ENCODE data around the gene SCG2.

DNA sequence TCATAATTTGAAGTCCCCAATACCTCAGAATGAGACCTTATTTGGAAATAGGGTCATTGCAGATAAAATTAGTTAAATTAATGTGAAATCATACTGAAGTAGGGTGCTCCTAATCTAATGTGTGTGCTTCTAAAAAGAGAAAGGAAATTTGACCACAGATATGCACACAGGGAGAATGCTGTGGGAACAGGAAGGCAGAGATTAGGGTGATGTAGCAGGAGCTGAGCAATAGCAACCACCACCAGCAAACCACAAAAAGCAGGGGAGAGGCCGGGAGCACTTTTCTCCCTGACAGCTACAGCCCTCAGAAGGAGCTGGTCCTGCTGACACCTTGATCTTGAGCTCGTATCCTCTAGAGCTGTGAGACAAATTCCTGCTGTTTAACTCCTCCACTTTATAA, 24.6 kb upstream of the SCG2 start:
- TF ChIP-seq, protein P1, sequence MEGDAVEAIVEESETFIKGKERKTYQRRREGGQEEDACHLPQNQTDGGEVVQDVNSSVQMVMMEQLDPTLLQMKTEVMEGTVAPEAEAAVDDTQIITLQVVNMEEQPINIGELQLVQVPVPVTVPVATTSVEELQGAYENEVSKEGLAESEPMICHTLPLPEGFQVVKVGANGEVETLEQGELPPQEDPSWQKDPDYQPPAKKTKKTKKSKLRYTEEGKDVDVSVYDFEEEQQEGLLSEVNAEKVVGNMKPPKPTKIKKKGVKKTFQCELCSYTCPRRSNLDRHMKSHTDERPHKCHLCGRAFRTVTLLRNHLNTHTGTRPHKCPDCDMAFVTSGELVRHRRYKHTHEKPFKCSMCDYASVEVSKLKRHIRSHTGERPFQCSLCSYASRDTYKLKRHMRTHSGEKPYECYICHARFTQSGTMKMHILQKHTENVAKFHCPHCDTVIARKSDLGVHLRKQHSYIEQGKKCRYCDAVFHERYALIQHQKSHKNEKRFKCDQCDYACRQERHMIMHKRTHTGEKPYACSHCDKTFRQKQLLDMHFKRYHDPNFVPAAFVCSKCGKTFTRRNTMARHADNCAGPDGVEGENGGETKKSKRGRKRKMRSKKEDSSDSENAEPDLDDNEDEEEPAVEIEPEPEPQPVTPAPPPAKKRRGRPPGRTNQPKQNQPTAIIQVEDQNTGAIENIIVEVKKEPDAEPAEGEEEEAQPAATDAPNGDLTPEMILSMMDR (IDR thresholded peaks at IDR 0.05; ENCODE audit: low read depth, low read length, missing input control) = no peak
- no peak for TF ChIP-seq HNF4A (conservative IDR thresholded peaks at IDR 0.05)
- no peak for TF ChIP-seq SP1 (IDR thresholded peaks at IDR 0.05)
- TF ChIP-seq RAD21 (IDR thresholded peaks at IDR 0.05) = no peak
- no peak for TF ChIP-seq YY1 (IDR thresholded peaks at IDR 0.05)
- TF ChIP-seq NR2F2 (IDR thresholded peaks at IDR 0.05) = no peak
- no peak for TF ChIP-seq GABPA (IDR thresholded peaks at IDR 0.05 in 1 of 2, conservative IDR thresholded peaks at IDR 0.05 in 1 of 2)
- TF ChIP-seq, protein P2, sequence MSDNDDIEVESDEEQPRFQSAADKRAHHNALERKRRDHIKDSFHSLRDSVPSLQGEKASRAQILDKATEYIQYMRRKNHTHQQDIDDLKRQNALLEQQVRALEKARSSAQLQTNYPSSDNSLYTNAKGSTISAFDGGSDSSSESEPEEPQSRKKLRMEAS (IDR thresholded peaks at IDR 0.05) = no peak
- TF ChIP-seq JUND (IDR thresholded peaks at IDR 0.05) = no peak
- TF ChIP-seq TAF1 (conservative IDR thresholded peaks at IDR 0.05) = no peak
- TF ChIP-seq EGR1 (IDR thresholded peaks at IDR 0.05; ENCODE audit: low read depth in 2 of 2) = no peak

Measured in liver (tissue), 3 donors.